SK-N-SH (cell line): ENCODE results near the gene OPTC. TPM values are rescaled to one million over a fixed set of nuclear protein-coding genes. Genes with fewer than 3 reads are reported as not detected.

Source experiments
- CTCF ChIA-PET: fragments of 300-600, 350-600 bp; formaldehyde crosslinking; extraction: SDS; loops from one replicate; lab custom pipeline; 2021; lab: Yijun Ruan, JAX
- POLR2A ChIA-PET: fragments of 350-600 bp; sonication (Branson Sonifier 250); formaldehyde crosslinking; extraction: SDS; loops from one replicate; lab custom pipeline; 2020; ENCODE audit warnings: antibody characterized with exemption, inconsistent platforms; lab: Yijun Ruan, JAX
- DNase-seq: peaks from one replicate; pipeline ENCODE4 v3.0.0; 2012
- H2AFZ ChIP-seq: fragments of 200-600 bp; sonication (generic); 2 replicates; pipeline ENCODE4 v1.8.1; 2016; ENCODE audit warnings: antibody characterized with exemption, mild to moderate bottlenecking, low read depth
- H3F3A ChIP-seq: fragments of 200-600 bp; sonication (generic); replicated peaks from 2 replicates; pipeline ENCODE3; 2016; ENCODE audit warnings: antibody characterized with exemption, mild to moderate bottlenecking; ENCODE audit not compliant: insufficient read depth
- H3K27ac ChIP-seq, 2 experiments: fragments of 200-500 bp in 1 of 2; fragments of 200-600 bp in 1 of 2; sonication (Bioruptor generic) in 1 of 2; sonication (generic), shearing (Covaris generic) in 1 of 2; 2 replicates each; pipeline versions ENCODE4 v1.5.1 to v1.6.1; 2014 to 2016; ENCODE audit warnings: low read depth in 2 of 2, inconsistent platforms in 1 of 2, low read length in 1 of 2, mild to moderate bottlenecking in 1 of 2, mixed read lengths in 1 of 2
- H3K27me3 ChIP-seq: fragments of 200-600 bp; sonication (generic), shearing (Covaris generic); 2 replicates; pipeline ENCODE4 v1.6.1; 2016; ENCODE audit warnings: mixed run types; ENCODE audit not compliant: insufficient read depth
- H3K36me3 ChIP-seq, 2 experiments: fragments of 200-500 bp in 1 of 2; fragments of 200-600 bp in 1 of 2; sonication (Bioruptor generic) in 1 of 2; sonication (generic) in 1 of 2; replicated peaks in 1 of 2; 2 replicates each; pipeline versions ENCODE3 to v1.5.1; 2014 to 2016; ENCODE audit warnings: low read length in 1 of 2, mild to moderate bottlenecking in 1 of 2; ENCODE audit not compliant: insufficient read depth in 2 of 2, control insufficient read depth in 1 of 2
- H3K4me1 ChIP-seq, 2 experiments: fragments of 200-500 bp in 1 of 2; fragments of 200-600 bp in 1 of 2; sonication (Bioruptor generic) in 1 of 2; sonication (generic), shearing (Covaris generic) in 1 of 2; 2 replicates each; pipeline versions ENCODE4 v1.5.1 to v1.6.1; 2014 to 2016; ENCODE audit warnings: low read depth in 1 of 2, low read length in 1 of 2, mixed run types in 1 of 2; ENCODE audit not compliant: insufficient read depth in 2 of 2, control insufficient read depth in 1 of 2
- H3K4me2 ChIP-seq: fragments of 200-600 bp; sonication (generic), shearing (Covaris generic); 2 replicates; pipeline ENCODE4 v1.6.1; 2017; ENCODE audit warnings: mixed run types
- H3K4me3 ChIP-seq, 2 experiments: fragments of 200-500 bp in 1 of 2; fragments of 200-600 bp in 1 of 2; sonication (Bioruptor generic) in 1 of 2; sonication (generic), shearing (Covaris generic) in 1 of 2; 2 replicates each; pipeline versions ENCODE4 v1.5.1 to v1.8.1; 2014 to 2016; ENCODE audit warnings: low read depth in 2 of 2, inconsistent platforms in 1 of 2, low read length in 1 of 2, mild to moderate bottlenecking in 1 of 2, mixed read lengths in 1 of 2, moderate library complexity in 1 of 2
- H3K79me2 ChIP-seq: fragments of 200-600 bp; sonication (generic); 2 replicates; pipeline ENCODE4 v1.8.1; 2017; ENCODE audit warnings: mild to moderate bottlenecking; ENCODE audit not compliant: insufficient read depth
- H3K9ac ChIP-seq: fragments of 200-600 bp; sonication (generic); 2 replicates; pipeline ENCODE4 v1.6.1; 2017; ENCODE audit warnings: mixed run types
- H3K9me2 ChIP-seq: fragments of 200-600 bp; sonication (generic); 2 replicates; pipeline ENCODE4 v1.6.1; 2017; ENCODE audit warnings: mixed run types
- H3K9me3 ChIP-seq: fragments of 200-600 bp; sonication (generic); 2 replicates; pipeline ENCODE4 v1.6.1; 2017; ENCODE audit warnings: mixed run types, mild to moderate bottlenecking, moderate library complexity
- H4K20me1 ChIP-seq: fragments of 200-600 bp; sonication (generic); 2 replicates; pipeline ENCODE4 v1.6.1; 2017; ENCODE audit warnings: mild to moderate bottlenecking, mixed run types; ENCODE audit not compliant: insufficient read depth
- CHD2 ChIP-seq: fragments of 150-350 bp; IDR thresholded peaks from 2 replicates; pipeline ENCODE4 v1.6.1; 2018; ENCODE audit warnings: low read length; ENCODE audit not compliant: partially characterized antibody
- CTCF ChIP-seq: fragments of 200-600 bp; sonication (generic); IDR thresholded peaks from 2 replicates; pipeline ENCODE4 v1.6.1; 2017; ENCODE audit warnings: antibody characterized with exemption, mild to moderate bottlenecking, moderate library complexity
- ELF1 ChIP-seq: IDR thresholded peaks from 2 replicates; pipeline ENCODE4 v1.4.0; 2012
- FOXJ3 ChIP-seq: sonication (generic); formaldehyde crosslinking; IDR thresholded peaks from 2 replicates; pipeline ENCODE4 v1.5.1; 2020; ENCODE audit warnings: mild to moderate bottlenecking, missing genetic modification reagents
- FOXM1 ChIP-seq: IDR thresholded peaks from 2 replicates; pipeline ENCODE4 v1.4.0; 2012; ENCODE audit warnings: low read depth, mild to moderate bottlenecking
- MEF2A ChIP-seq: IDR thresholded peaks from 2 replicates; pipeline ENCODE4 v1.4.0; 2012; ENCODE audit warnings: low read depth, borderline replicate concordance
- MXI1 ChIP-seq: IDR thresholded peaks from 2 replicates; pipeline ENCODE4 v1.6.1; 2012; ENCODE audit warnings: mild to moderate bottlenecking, low read depth, low read length, improper control_type of control experiment
- NFIC ChIP-seq: IDR thresholded peaks from 2 replicates; pipeline ENCODE4 v1.4.0; 2012; ENCODE audit warnings: borderline replicate concordance
- POLR2AphosphoS5 ChIP-seq: IDR thresholded peaks from 2 replicates; pipeline ENCODE4 v1.6.1; 2012; ENCODE audit warnings: low read depth, low read length
- RCOR1 ChIP-seq: fragments of 150-350 bp; IDR thresholded peaks from 2 replicates; pipeline ENCODE4 v1.6.1; 2017; ENCODE audit warnings: antibody characterized with exemption, low read length
- RFX5 ChIP-seq: IDR thresholded peaks from 2 replicates; pipeline ENCODE4 v1.6.1; 2012; ENCODE audit warnings: mild to moderate bottlenecking, improper control_type of control experiment, low read length
- RXRA ChIP-seq: IDR thresholded peaks from 2 replicates; pipeline ENCODE4 v1.4.0; 2012; ENCODE audit warnings: low read depth, mild to moderate bottlenecking, borderline replicate concordance
- TCF12 ChIP-seq: IDR thresholded peaks from 2 replicates; pipeline ENCODE4 v1.4.0; 2012
- USF2 ChIP-seq: fragments of 150-350 bp; IDR thresholded peaks from 2 replicates; pipeline ENCODE4 v1.6.1; 2017; ENCODE audit warnings: antibody characterized with exemption, low read length, low read depth, borderline replicate concordance
- YY1 ChIP-seq: IDR thresholded peaks from 2 replicates; pipeline ENCODE4 v1.4.0; 2012; ENCODE audit warnings: low read depth, mild to moderate bottlenecking
- ZBTB33 ChIP-seq: IDR thresholded peaks from 2 replicates; pipeline ENCODE4 v1.4.0; 2012; ENCODE audit warnings: low read depth, borderline replicate concordance
- WGBS: methylation state at CpG from one replicate; pipeline ENCODE4 v1.1.6; 2017; ENCODE audit warnings: low lambda C conversion rate; 5-methylcytosine and 5-hydroxymethylcytosine counted together
- polyA plus RNA-seq, 3 experiments: library from polyadenylated mRNA; depleted of rRNA; stranded (reverse); fragments of >200 nt; gene quantifications; 2 replicates each; pipeline ENCODE4 v1.2.3, GENCODE V29; 2012
- TF ChIP-seq, protein P1 (sequence below): fragments of 150-350 bp; IDR thresholded peaks from 2 replicates; pipeline ENCODE4 v1.6.1; 2016; ENCODE audit warnings: mild to moderate bottlenecking, low read depth, low read length

OPTC gene
- polyA plus RNA-seq, 1 of the 3 experiments (the other 2 are of a cell fraction) = not detected

GRCh38 chr1:203450479-203451149, 43.3 kb upstream of the OPTC start:
- peaks cover 0 to 15% of the 10 kb centered on the region in 2 experiments; a peak in 3 of 4 replicates for H3K4me1 ChIP-seq
- H3K9me3 ChIP-seq = no peaks in the 10 kb centered on the region
- no peak overlapping the region for H2AFZ ChIP-seq
- H3K79me2 ChIP-seq = no peaks in the 10 kb centered on the region
- TF ChIP-seq FOXM1 = no peak
- no peak for TF ChIP-seq RXRA
- no peak for TF ChIP-seq RCOR1
- TF ChIP-seq NFIC = no peak
- TF ChIP-seq USF2 = no peak
- no peak for TF ChIP-seq CTCF
- TF ChIP-seq YY1 = no peak
- TF ChIP-seq MXI1 = no peak
- no peak for TF ChIP-seq POLR2AphosphoS5
- TF ChIP-seq FOXJ3 (CRISPR knock-in tag) = no peak
- TF ChIP-seq TCF12 = no peak
- TF ChIP-seq ELF1 = no peak
- TF ChIP-seq, protein P1, sequence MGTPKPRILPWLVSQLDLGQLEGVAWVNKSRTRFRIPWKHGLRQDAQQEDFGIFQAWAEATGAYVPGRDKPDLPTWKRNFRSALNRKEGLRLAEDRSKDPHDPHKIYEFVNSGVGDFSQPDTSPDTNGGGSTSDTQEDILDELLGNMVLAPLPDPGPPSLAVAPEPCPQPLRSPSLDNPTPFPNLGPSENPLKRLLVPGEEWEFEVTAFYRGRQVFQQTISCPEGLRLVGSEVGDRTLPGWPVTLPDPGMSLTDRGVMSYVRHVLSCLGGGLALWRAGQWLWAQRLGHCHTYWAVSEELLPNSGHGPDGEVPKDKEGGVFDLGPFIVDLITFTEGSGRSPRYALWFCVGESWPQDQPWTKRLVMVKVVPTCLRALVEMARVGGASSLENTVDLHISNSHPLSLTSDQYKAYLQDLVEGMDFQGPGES = no peak
- TF ChIP-seq CHD2 = no peak
- no peak for TF ChIP-seq ZBTB33
- no peak for TF ChIP-seq RFX5
- TF ChIP-seq MEF2A = no peak
- no peaks in the 10 kb centered on the region for H3K9me2 ChIP-seq
- H3F3A ChIP-seq = no peaks in the 10 kb centered on the region
- WGBS = 80% methylated on average over 14 of the region's 17 CpGs
- no peak for DNase-seq
- ChIA-PET POLR2A (no interaction called here), CTCF (interaction anchor here (1.6 to 2.9 kb wide), 2 partner anchors 9 to 108 kb away, joined by 4 to 15 read pairs; no protein-coding TSS in a partner anchor)
- H4K20me1 ChIP-seq = no peaks in the 10 kb centered on the region
- no peak overlapping the region for H3K4me3 ChIP-seq
- no peak overlapping the region for H3K9ac ChIP-seq
- no peaks in the 10 kb centered on the region for H3K36me3 ChIP-seq
- H3K4me2 ChIP-seq = no peak overlapping the region
- no peak overlapping the region for H3K27ac ChIP-seq
- H3K27me3 ChIP-seq = peaks cover 8% of the 10 kb centered on the region; the same call in 1 of the 2 replicates
